HepG2 (cell line): ENCODE results near the gene FAM43B. TPM values are rescaled to one million over a fixed set of nuclear protein-coding genes. Genes with fewer than 3 reads are reported as not detected.

Experiments
- ARNT2 ChIP-seq: sonication (generic); formaldehyde crosslinking; IDR thresholded peaks from 2 replicates; pipeline ENCODE4 v1.8.0; 2022; ENCODE audit warnings: mild to moderate bottlenecking, low read depth, missing genetic modification reagents, moderate library complexity
- ARNTL ChIP-seq: sonication (generic); formaldehyde crosslinking; IDR thresholded peaks from 2 replicates; pipeline ENCODE4 v1.4.0; 2020; ENCODE audit warnings: mild to moderate bottlenecking, missing genetic modification reagents
- DMAP1 ChIP-seq: IDR thresholded peaks from 2 replicates; pipeline ENCODE4 v1.6.1; 2016
- DR1 ChIP-seq: sonication (generic); formaldehyde crosslinking; IDR thresholded peaks from 2 replicates; pipeline ENCODE4 v1.8.0; 2021; ENCODE audit warnings: mild to moderate bottlenecking, missing genetic modification reagents, inconsistent platforms
- FOXC1 ChIP-seq: sonication (generic); formaldehyde crosslinking; IDR thresholded peaks from 2 replicates; pipeline ENCODE4 v1.8.0; 2022; ENCODE audit warnings: mild to moderate bottlenecking, missing genetic modification reagents, borderline replicate concordance
- FOXK1 ChIP-seq: sonication (generic); formaldehyde crosslinking; IDR thresholded peaks from 2 replicates; pipeline ENCODE4 v1.4.0; 2020; ENCODE audit warnings: low read depth, missing genetic modification reagents, borderline replicate concordance
- GABPA ChIP-seq, 2 experiments: IDR thresholded peaks; 2 replicates each; pipeline ENCODE4 v1.6.1; 2011 to 2016; ENCODE audit warnings: low read depth in 2 of 2, low read length in 1 of 2, missing biosample characterization in 1 of 2, missing genetic modification characterization in 1 of 2
- HOXD1 ChIP-seq: sonication (generic); formaldehyde crosslinking; IDR thresholded peaks from 2 replicates; pipeline ENCODE4 v1.5.0; 2020; ENCODE audit warnings: missing genetic modification reagents
- MBD4 ChIP-seq: IDR thresholded peaks from 2 replicates; pipeline ENCODE4 v1.6.1; 2012; ENCODE audit warnings: low read length, inconsistent platforms, borderline replicate concordance
- MNT ChIP-seq: fragments of 450-650 bp; IDR thresholded peaks from 2 replicates; pipeline ENCODE4 v1.6.1; 2016
- NR2F2 ChIP-seq: IDR thresholded peaks from 2 replicates; pipeline ENCODE4 v1.6.1; 2012; ENCODE audit warnings: low read depth, inconsistent platforms, borderline replicate concordance
- NRL ChIP-seq: sonication (generic); formaldehyde crosslinking; IDR thresholded peaks from 2 replicates; pipeline ENCODE4 v1.5.0; 2020; ENCODE audit warnings: missing genetic modification reagents, mild to moderate bottlenecking, moderate library complexity, borderline replicate concordance
- SNRNP70 ChIP-seq: fragments of 200-400 bp; formaldehyde crosslinking; IDR thresholded peaks from 2 replicates; pipeline ENCODE4 v1.6.1; 2017; ENCODE audit warnings: mild to moderate bottlenecking, low read depth, low read length, moderate library complexity
- SP1 ChIP-seq, 2 experiments: fragments of 450-650 bp in 1 of 2; sonication (generic) in 1 of 2; formaldehyde crosslinking in 1 of 2; IDR thresholded peaks; 2 replicates each; pipeline versions ENCODE4 v1.4.0 to v1.6.1; 2016 to 2020; ENCODE audit warnings: missing genetic modification reagents in 1 of 2
- SP2 ChIP-seq: sonication (generic); formaldehyde crosslinking; IDR thresholded peaks from 2 replicates; pipeline ENCODE4 v1.5.1; 2020; ENCODE audit warnings: mild to moderate bottlenecking, missing genetic modification reagents
- ZFP1 ChIP-seq: IDR thresholded peaks from 2 replicates; pipeline ENCODE4 v1.6.1; 2016
- ZNF263 ChIP-seq: sonication (generic); formaldehyde crosslinking; IDR thresholded peaks from 2 replicates; pipeline ENCODE4 v1.4.0; 2020; ENCODE audit warnings: missing genetic modification reagents
- ZNF646 ChIP-seq: sonication (generic); formaldehyde crosslinking; IDR thresholded peaks from 2 replicates; pipeline ENCODE4 v1.9.0; 2021; ENCODE audit warnings: mild to moderate bottlenecking, missing genetic modification reagents
- ZNF747 ChIP-seq: sonication (generic); formaldehyde crosslinking; IDR thresholded peaks from 2 replicates; pipeline ENCODE4 v1.8.1; 2023; ENCODE audit warnings: missing genetic modification reagents, mild to moderate bottlenecking, borderline replicate concordance
- ZNF839 ChIP-seq: sonication (generic); formaldehyde crosslinking; IDR thresholded peaks from 2 replicates; pipeline ENCODE4 v1.4.0; 2020; ENCODE audit warnings: missing genetic modification reagents, mild to moderate bottlenecking, borderline replicate concordance
- polyA plus RNA-seq, 8 experiments: library from polyadenylated mRNA; depleted of rRNA in 3 of 8; stranded (reverse) in 7 of 8; unstranded in 1 of 8; fragments of >200 nt; fragmentation: Illumina TruSeq in 4 of 8; extraction: Trizol in 4 of 8; gene quantifications; 2 replicates each; pipeline versions ENCODE4 v1.2.1 to v1.2.3, GENCODE V29; 2011 to 2016; ENCODE audit warnings: low read depth in 4 of 8, missing spikeins in 1 of 8, mixed read lengths in 1 of 8; ENCODE audit not compliant: insufficient read depth in 1 of 8
- total RNA-seq, 5 experiments: library from RNA; depleted of rRNA; stranded (reverse); fragments of >200 nt; fragmentation: Illumina TruSeq; extraction: Trizol; gene quantifications; 2 replicates each; pipeline ENCODE4 v1.2.3, GENCODE V29; 2016; ENCODE audit warnings: low read depth in 1 of 5
- TF ChIP-seq, protein P1 (sequence below): sonication (generic); formaldehyde crosslinking; IDR thresholded peaks from 2 replicates; pipeline ENCODE4 v1.4.0; 2020; ENCODE audit warnings: mild to moderate bottlenecking, missing genetic modification reagents

Gene FAM43B
- total and polyA plus RNA-seq, 2 of the 13 experiments (the other 11 are each of a cell fraction or from before 2014, with no cell fraction given): 0.63 to 3.7 TPM

DNA sequence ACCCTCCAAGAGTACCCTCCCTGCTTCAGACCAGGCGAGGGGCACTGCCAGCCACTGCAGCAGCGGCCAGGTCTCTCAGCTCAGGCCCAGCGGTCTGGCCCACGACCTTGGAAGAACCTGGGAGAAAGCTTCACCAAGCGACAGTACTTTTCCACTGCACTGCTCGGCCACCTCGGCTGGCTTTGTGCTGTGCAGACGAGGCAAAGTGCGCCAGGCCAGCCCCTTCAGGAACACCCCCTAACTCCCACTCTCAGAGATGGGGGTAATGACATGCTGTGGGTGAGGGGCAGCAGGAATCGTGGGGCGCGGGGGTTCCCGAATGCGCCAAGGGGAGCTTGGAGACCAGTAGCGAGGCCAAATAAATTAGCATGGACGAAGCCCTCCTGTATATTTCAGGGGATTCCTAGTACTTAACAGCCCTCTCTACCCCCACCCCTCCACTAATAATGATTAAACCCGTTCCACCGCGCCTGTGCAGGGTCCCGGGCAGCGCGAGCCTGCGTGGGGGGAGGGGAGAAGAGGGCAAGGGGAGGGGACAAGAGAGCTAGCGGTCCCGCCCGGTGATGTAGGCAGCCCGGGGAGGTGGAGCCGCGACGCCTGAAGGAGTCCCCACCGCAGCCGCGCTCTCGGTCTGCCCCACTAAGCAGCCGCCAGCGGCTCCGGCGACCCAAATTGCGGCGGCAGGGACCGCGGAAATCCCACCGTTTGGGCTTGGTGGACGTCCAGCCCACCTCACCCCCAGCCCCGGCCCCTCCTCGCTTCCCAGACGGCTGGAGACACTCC, at the start of gene FAM43B (continued):
- TF ChIP-seq ZNF646: no peak
- peak; percentile 64 for TF ChIP-seq FOXC1 (CRISPR knock-in tag)
- TF ChIP-seq MBD4: no peak
- TF ChIP-seq DMAP1 (CRISPR knock-in tag): no peak; the same call in 1 of the 2 replicates
- TF ChIP-seq GABPA (IDR thresholded peaks at IDR 0.05; ENCODE audit: low read depth, low read length): no peak
- TF ChIP-seq GABPA (CRISPR knock-in tag; IDR thresholded peaks at IDR 0.05; ENCODE audit: low read depth): no peak; the same call in 1 of the 2 replicates
- no peak for TF ChIP-seq HOXD1 (CRISPR knock-in tag)
- TF ChIP-seq, protein P1, sequence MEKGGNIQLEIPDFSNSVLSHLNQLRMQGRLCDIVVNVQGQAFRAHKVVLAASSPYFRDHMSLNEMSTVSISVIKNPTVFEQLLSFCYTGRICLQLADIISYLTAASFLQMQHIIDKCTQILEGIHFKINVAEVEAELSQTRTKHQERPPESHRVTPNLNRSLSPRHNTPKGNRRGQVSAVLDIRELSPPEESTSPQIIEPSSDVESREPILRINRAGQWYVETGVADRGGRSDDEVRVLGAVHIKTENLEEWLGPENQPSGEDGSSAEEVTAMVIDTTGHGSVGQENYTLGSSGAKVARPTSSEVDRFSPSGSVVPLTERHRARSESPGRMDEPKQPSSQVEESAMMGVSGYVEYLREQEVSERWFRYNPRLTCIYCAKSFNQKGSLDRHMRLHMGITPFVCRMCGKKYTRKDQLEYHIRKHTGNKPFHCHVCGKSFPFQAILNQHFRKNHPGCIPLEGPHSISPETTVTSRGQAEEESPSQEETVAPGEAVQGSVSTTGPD: 0 out of 2 replicates have a peak, but pooled peaks have one; percentile 40
- no peak for TF ChIP-seq ZFP1
- TF ChIP-seq NR2F2: no peak; the same call in 1 of the 2 replicates
- no peak for TF ChIP-seq MNT
- TF ChIP-seq ZNF263: no peak
- no peak for TF ChIP-seq ARNTL
- peak; percentile 62; the same call in 1 of the 2 replicates for TF ChIP-seq DR1 (CRISPR knock-in tag)
- peak; percentile 38 for TF ChIP-seq SP2 (CRISPR knock-in tag)
- TF ChIP-seq FOXK1 (CRISPR knock-in tag): peak; percentile 16; the same call in 1 of the 2 replicates
- TF ChIP-seq SP1 (IDR thresholded peaks at IDR 0.05): no peak
- TF ChIP-seq SP1 (CRISPR knock-in tag; IDR thresholded peaks at IDR 0.05): peak; percentile 26; the same call in 1 of the 2 replicates
- TF ChIP-seq ARNT2: no peak
- TF ChIP-seq ZNF747 (CRISPR knock-in tag): no peak
- peak; percentile 30; the same call in 1 of the 2 replicates for TF ChIP-seq NRL (CRISPR knock-in tag)
- no peak for TF ChIP-seq SNRNP70
- no peak for TF ChIP-seq ZNF839 (CRISPR knock-in tag)
